HG02588 (cell line): ENCODE results near the gene RASGEF1C.
"Not testable (repeated sequence)": the region's sequence is repeated elsewhere in the genome, so short reads cannot be mapped to it uniquely, and the experiment has no call there.

Experiments
- ATAC-seq: cut with Tn5 transposase; IDR thresholded peaks from one replicate; pipeline ENCODE4 v1.9.1; 2021; ENCODE audit warnings: mild to moderate bottlenecking, moderate library complexity; ENCODE audit not compliant: unreplicated experiment

RASGEF1C gene

GRCh38 chr5:180124662-180125061, 84.3 kb downstream of the RASGEF1C start:
- not testable (repeated sequence) for ATAC-seq

GRCh38 chr5:180122875-180123274, 86.1 kb downstream of the RASGEF1C start:
- ATAC-seq: no peak

- ATAC-seq: no peak
These were observed 87.1 kb downstream of the RASGEF1C start for GRCh38 chr5:180121826-180122413.

GRCh38 chr5:180120237-180121101, 88.5 kb downstream of the RASGEF1C start:
- ATAC-seq: no peak

GRCh38 chr5:180119903-180120236, 89.1 kb downstream of the RASGEF1C start:
- no peak for ATAC-seq

GRCh38 chr5:180119031-180119902, 89.7 kb downstream of the RASGEF1C start:
- ATAC-seq: no peak

- ATAC-seq: no peak
These were observed 90.6 kb downstream of the RASGEF1C start for GRCh38 chr5:180118391-180118791.

- no peak for ATAC-seq
These were observed 91.8 kb downstream of the RASGEF1C start for GRCh38 chr5:180117000-180117725.

- no peak for ATAC-seq
These were observed 92.7 kb downstream of the RASGEF1C start for GRCh38 chr5:180116077-180116999.

- ATAC-seq: no peak
These were observed 93.5 kb downstream of the RASGEF1C start for GRCh38 chr5:180115326-180116076.

GRCh38 chr5:180114304-180115003, 94.6 kb downstream of the RASGEF1C start:
- no peak for ATAC-seq

GRCh38 chr5:180113660-180114303, 95.2 kb downstream of the RASGEF1C start:
- no peak for ATAC-seq

- no peak for ATAC-seq
These were observed 96.7 kb downstream of the RASGEF1C start for GRCh38 chr5:180112181-180112861.

- ATAC-seq: no peak
These were observed 97.6 kb downstream of the RASGEF1C start for GRCh38 chr5:180111273-180112002.

GRCh38 chr5:180109920-180110319, 99.1 kb downstream of the RASGEF1C start:
- ATAC-seq: no peak

GRCh38 chr5:180107005-180107404, 102.0 kb downstream of the RASGEF1C start:
- ATAC-seq: no peak

- no peak for ATAC-seq
These were observed 103.1 kb downstream of the RASGEF1C start for GRCh38 chr5:180105827-180106312.
